ENCODE results near the gene PCSK1N. TPM values are rescaled to one million over a fixed set of nuclear protein-coding genes. Genes with fewer than 3 reads are reported as not detected.
"Not testable (repeated sequence)": the region's sequence is repeated elsewhere in the genome, so short reads cannot be mapped to it uniquely, and the experiment has no call there.

Gene PCSK1N
- polyA plus RNA-seq, 2 of the 4 experiments (the other 2 are of a cell fraction): 3.0 to 21.2 TPM

DNA sequence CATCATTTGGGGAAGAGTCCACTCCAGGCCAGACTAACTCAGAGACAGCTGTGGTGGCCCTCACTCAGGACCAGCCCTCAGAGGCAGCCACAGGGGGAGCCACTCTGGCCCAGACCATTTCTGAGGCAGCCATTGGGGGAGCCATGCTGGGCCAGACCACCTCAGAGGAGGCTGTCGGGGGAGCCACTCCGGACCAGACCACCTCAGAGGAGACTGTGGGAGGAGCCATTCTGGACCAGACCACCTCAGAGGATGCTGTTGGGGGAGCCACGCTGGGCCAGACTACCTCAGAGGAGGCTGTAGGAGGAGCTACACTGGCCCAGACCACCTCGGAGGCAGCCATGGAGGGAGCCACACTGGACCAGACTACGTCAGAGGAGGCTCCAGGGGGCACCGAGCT, 12.4 kb downstream of the PCSK1N start (continued):
- no peak for TF ChIP-seq CHD4 (IDR thresholded peaks at IDR 0.05; ENCODE audit: borderline replicate concordance)

- H3K9me3 ChIP-seq; FAIRE-seq; H3K4me2 ChIP-seq; H3K4me3 ChIP-seq; ATAC-seq; DNase-seq (ENCODE audit: low read depth in 1 of 2, low spot score in 1 of 2); H3K4me1 ChIP-seq; H3K27ac ChIP-seq; CTCF ChIA-PET: not testable (repeated sequence)
- POLR2A ChIA-PET: interaction anchor here (0.6 kb wide), 1 partner anchor 245 kb away, joined by 6 read pairs; the partner anchor contains the start of gene RBM3
- WGBS (ENCODE audit: missing lambda C conversion rate): 88% methylated on average over 9 of the region's 9 CpGs
Observed at GRCh38 chrX:48819394-48819793, 16.0 kb downstream of the PCSK1N start.

- Histone ChIP-seq H3K4me3 (no peak overlapping the region), H3K9me3 (no peaks in the 10 kb centered on the region), H3K4me1 (no peaks in the 10 kb centered on the region), H3K4me2 (no peak overlapping the region), H3K27ac (no peak overlapping the region)
- ATAC-seq: no peak
- 81% methylated on average over 3 of the region's 4 CpGs for WGBS (ENCODE audit: missing lambda C conversion rate)
- POLR2A ChIA-PET: no interaction called here
- CTCF ChIA-PET: no interaction called here
- peak; percentile 79 for FAIRE-seq
- TF ChIP-seq PHF8 (IDR thresholded peaks at IDR 0.05; ENCODE audit: borderline replicate concordance, low read depth): no peak
- no peak for TF ChIP-seq ZFP36 (IDR thresholded peaks at IDR 0.05; ENCODE audit: borderline replicate concordance, partially characterized antibody)
- TF ChIP-seq EHMT2 (IDR thresholded peaks at IDR 0.05; ENCODE audit: low read depth): no peak
- TF ChIP-seq BHLHE40 (IDR thresholded peaks at IDR 0.05; ENCODE audit: low read depth, low read length): no peak
- DNase-seq (ENCODE audit: low read depth in 1 of 2, low spot score in 1 of 2): no peak
Observed at GRCh38 chrX:48818866-48819265, 16.5 kb downstream of the PCSK1N start.

DNA sequence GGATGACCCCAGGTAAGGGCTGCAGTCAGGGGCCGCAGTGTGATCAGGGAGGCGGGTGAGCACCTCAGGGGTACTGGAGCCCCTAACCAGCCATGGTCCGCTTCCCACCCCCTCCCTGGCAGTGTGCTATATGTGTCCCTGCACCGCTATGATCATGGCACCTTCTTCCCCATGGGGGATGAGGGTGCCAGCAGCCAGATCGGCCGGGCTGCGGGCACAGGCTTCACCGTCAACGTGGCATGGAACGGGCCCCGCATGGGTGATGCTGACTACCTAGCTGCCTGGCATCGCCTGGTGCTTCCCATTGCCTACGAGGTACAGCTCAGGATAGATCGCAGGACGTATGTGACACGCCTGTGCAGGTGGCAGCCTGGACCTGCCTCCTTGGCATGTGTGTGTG, 17.3 kb downstream of the PCSK1N start:
- ATAC-seq (no peak), FAIRE-seq (no peak), DNase-seq (ENCODE audit: low read depth in 1 of 2, low spot score in 1 of 2) (no peak)
- 100% methylated on average over 3 of the region's 16 CpGs for WGBS (ENCODE audit: missing lambda C conversion rate)
- Histone ChIP-seq H3K9me3 (no peaks in the 10 kb centered on the region), H3K4me3 (no peak overlapping the region), H3K4me2 (no peak overlapping the region), H3K27ac (no peak overlapping the region), H3K4me1 (no peaks in the 10 kb centered on the region)
- ChIA-PET POLR2A (no interaction called here), CTCF (no interaction called here)
- TF ChIP-seq, protein P1, sequence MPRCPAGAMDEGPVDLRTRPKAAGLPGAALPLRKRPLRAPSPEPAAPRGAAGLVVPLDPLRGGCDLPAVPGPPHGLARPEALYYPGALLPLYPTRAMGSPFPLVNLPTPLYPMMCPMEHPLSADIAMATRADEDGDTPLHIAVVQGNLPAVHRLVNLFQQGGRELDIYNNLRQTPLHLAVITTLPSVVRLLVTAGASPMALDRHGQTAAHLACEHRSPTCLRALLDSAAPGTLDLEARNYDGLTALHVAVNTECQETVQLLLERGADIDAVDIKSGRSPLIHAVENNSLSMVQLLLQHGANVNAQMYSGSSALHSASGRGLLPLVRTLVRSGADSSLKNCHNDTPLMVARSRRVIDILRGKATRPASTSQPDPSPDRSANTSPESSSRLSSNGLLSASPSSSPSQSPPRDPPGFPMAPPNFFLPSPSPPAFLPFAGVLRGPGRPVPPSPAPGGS (IDR thresholded peaks at IDR 0.05): no peak
- TF ChIP-seq FOXS1 (CRISPR knock-in tag; IDR thresholded peaks at IDR 0.05) (no peak), ATOH8 (CRISPR knock-in tag; IDR thresholded peaks at IDR 0.05; ENCODE audit: low read depth) (no peak), HEYL (CRISPR knock-in tag; IDR thresholded peaks at IDR 0.05) (no peak), BHLHE40 (IDR thresholded peaks at IDR 0.05; ENCODE audit: low read depth, low read length) (no peak), RCOR1 (IDR thresholded peaks at IDR 0.05; ENCODE audit: low read depth, low read length) (no peak), ZNF302 (CRISPR knock-in tag; IDR thresholded peaks at IDR 0.05) (no peak), HOXB13 (CRISPR knock-in tag; IDR thresholded peaks at IDR 0.05; ENCODE audit: low read depth) (no peak), PHF8 (IDR thresholded peaks at IDR 0.05; ENCODE audit: borderline replicate concordance, low read depth) (no peak), EHMT2 (IDR thresholded peaks at IDR 0.05; ENCODE audit: low read depth) (no peak), KDM5A (IDR thresholded peaks at IDR 0.05) (no peak), FOSB (CRISPR knock-in tag; IDR thresholded peaks at IDR 0.05) (no peak), CTCF (IDR thresholded peaks at IDR 0.05) (no peak)
- TF ChIP-seq, protein P2, sequence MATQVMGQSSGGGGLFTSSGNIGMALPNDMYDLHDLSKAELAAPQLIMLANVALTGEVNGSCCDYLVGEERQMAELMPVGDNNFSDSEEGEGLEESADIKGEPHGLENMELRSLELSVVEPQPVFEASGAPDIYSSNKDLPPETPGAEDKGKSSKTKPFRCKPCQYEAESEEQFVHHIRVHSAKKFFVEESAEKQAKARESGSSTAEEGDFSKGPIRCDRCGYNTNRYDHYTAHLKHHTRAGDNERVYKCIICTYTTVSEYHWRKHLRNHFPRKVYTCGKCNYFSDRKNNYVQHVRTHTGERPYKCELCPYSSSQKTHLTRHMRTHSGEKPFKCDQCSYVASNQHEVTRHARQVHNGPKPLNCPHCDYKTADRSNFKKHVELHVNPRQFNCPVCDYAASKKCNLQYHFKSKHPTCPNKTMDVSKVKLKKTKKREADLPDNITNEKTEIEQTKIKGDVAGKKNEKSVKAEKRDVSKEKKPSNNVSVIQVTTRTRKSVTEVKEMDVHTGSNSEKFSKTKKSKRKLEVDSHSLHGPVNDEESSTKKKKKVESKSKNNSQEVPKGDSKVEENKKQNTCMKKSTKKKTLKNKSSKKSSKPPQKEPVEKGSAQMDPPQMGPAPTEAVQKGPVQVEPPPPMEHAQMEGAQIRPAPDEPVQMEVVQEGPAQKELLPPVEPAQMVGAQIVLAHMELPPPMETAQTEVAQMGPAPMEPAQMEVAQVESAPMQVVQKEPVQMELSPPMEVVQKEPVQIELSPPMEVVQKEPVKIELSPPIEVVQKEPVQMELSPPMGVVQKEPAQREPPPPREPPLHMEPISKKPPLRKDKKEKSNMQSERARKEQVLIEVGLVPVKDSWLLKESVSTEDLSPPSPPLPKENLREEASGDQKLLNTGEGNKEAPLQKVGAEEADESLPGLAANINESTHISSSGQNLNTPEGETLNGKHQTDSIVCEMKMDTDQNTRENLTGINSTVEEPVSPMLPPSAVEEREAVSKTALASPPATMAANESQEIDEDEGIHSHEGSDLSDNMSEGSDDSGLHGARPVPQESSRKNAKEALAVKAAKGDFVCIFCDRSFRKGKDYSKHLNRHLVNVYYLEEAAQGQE (IDR thresholded peaks at IDR 0.05): no peak

Data from A549 (cell line).